ENCODE results near the gene DENND4C.
"Not testable (repeated sequence)": the region's sequence is repeated elsewhere in the genome, so short reads cannot be mapped to it uniquely, and the experiment has no call there.

Gene DENND4C

GRCh38 chr9:19410195-19410503, 179.7 kb downstream of the DENND4C start:
- no peak for DNase-seq (ENCODE audit: low read depth, low spot score)

DNA sequence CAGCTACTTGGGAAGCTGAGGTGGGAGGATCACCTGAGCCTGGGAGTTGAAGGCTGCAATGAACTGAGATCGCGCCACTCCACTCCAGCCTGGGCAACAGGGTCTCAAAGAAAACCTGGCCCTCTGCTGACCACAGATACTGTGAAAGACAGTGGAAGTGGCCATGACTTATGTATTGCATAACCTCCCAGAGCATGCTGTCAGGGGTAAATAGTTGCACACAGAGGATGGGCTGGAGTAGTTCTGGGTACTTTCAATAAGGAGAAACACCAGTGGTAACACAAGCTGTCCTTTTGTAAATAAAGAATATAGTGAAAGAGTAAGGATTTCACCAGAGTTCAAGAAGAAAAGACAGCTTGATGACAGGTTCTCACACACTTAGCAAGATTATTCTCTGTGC, 180.1 kb downstream of the DENND4C start:
- no peak for DNase-seq (ENCODE audit: low read depth, low spot score)

DNA sequence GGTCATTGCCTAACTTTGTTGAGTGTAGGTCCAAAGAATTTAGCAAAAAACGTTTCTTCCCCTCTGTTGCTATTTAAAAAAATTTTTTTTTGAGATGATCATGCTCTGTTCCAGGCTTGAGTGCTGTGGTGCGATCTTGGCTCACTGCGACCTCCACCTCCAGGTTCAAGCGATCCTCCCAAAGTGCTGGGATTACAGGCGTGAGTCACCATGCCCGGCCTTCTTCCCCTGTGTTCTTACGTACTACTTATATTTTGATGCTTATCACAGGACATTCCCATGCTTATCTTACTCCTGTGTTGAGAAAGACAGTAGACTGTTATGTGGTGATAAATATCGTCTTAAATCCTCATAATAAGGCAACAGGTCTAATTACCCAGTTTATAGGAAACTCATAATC, 180.8 kb downstream of the DENND4C start:
- DNase-seq (ENCODE audit: low read depth, low spot score): no peak

DNA sequence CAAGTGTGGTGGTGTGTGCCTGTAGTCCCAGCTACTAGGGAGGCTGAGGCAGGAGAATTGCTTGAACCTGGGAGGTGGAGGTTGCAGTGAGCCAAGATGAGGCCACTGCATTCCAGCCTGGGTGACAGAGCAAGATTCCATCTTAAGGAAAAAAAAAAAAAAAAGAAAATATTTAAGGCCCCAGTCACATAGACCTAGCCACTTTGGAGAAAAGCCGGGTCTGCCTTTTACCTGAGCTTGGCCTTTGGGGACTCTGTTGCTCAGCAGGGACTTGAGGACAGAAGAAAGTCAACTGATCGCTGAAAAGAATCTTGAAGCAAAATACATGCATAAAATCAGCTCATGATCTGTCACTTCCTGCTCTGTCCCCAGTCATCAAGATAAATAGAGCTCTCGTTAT, 183.0 kb downstream of the DENND4C start:
- not testable (repeated sequence) for DNase-seq (ENCODE audit: low read depth, low spot score)

DNA sequence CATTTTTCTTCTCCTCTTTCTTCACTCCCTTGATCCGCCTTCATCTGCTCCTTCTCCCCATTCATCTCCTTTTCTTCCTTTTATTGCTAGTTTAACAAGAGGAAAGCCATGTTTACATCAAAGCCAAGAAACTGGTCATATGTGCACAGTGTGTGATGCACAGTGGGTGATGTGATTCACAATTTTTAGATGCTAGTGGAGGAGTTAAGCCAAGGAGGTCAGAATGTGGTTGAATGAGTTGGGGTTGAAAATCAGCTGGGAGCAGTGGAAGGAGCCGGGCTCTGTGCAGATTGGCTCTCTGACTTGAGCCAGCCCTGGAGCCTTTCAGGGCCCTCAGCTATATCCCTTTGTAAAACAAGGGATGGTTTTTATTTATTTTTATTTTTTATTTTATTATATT, 185.7 kb downstream of the DENND4C start:
- DNase-seq (ENCODE audit: low read depth, low spot score): no peak

DNA sequence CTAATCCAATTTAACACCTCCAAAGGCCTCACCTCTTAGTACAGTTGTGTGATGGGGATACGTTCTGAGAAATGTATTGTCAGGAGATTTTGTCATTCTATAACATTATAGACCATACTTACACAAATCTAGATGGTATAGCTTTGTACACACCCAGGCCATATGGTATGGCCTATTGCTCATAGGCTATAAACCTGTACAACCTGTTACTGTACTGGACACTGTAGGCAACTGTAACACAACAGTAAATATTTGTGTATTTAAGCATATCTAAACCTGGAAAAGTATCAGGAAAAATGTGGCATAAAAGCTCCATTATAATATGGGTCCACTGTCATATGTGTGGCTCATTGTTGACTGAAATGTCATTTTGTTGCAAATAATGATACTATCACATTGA, 190.4 kb downstream of the DENND4C start:
- no peak for DNase-seq (ENCODE audit: low read depth, low spot score)
